Naive thymus-derived CD4-positive, alpha-beta T cell (primary cell): Measurements from ENCODE around the gene TBX19. TPM values are rescaled to one million over a fixed set of nuclear protein-coding genes. Genes with fewer than 3 reads are reported as not detected.

Source experiments
- ATAC-seq: fragments of 150-1000 bp; cut with Tn5 transposase; 2 replicates; pipeline ENCODE4 v1.10.0; 2021; ENCODE audit warnings: mild to moderate bottlenecking, moderate library complexity
- CTCF ChIA-PET: fragments of 350-600 bp; sonication (Branson Sonifier 250); formaldehyde crosslinking; loops from one replicate; lab custom pipeline; 2021; ENCODE audit warnings: antibody characterized with exemption; lab: Charles Lee
- POLR2A ChIA-PET: fragments of 350-600 bp; sonication (Branson Sonifier 250); formaldehyde crosslinking; loops from one replicate; lab custom pipeline; 2021; ENCODE audit warnings: antibody characterized with exemption, inconsistent platforms; lab: Charles Lee
- DNase-seq, 9 donors: peaks; one replicate each; pipeline versions ENCODE4 v3.0.0 to v3.0.0-alpha.2; 2020 to 2022; ENCODE audit warnings: mixed read lengths in 1 of 9
- H3K27ac ChIP-seq: one replicate; pipeline ENCODE4 v1.7.0; 2013; ENCODE audit warnings: mild to moderate bottlenecking, low read depth, low read length, moderate library complexity
- H3K27me3 ChIP-seq, 2 donors: one replicate each; pipeline ENCODE4 v1.7.0; 2013; ENCODE audit warnings: low read length in 2 of 2, mild to moderate bottlenecking in 2 of 2, moderate library complexity in 2 of 2; ENCODE audit not compliant: control insufficient read depth in 2 of 2, insufficient read depth in 2 of 2
- H3K36me3 ChIP-seq, 3 experiments: 1 replicate in 2 of 3; 2 replicates in 1 of 3; pipeline ENCODE4 v1.7.0; 2013; ENCODE audit warnings: low read length in 3 of 3, mild to moderate bottlenecking in 3 of 3, moderate library complexity in 1 of 3; ENCODE audit not compliant: insufficient read depth in 3 of 3, control insufficient read depth in 2 of 3
- H3K4me1 ChIP-seq, 2 donors: one replicate each; pipeline ENCODE4 v1.7.0; 2013; ENCODE audit warnings: low read length in 2 of 2, mild to moderate bottlenecking in 2 of 2, moderate library complexity in 1 of 2; ENCODE audit not compliant: control insufficient read depth in 2 of 2, insufficient read depth in 2 of 2
- H3K4me3 ChIP-seq: 2 replicates; pipeline ENCODE4 v1.7.0; 2013; ENCODE audit warnings: mild to moderate bottlenecking, low read length
- H3K9me3 ChIP-seq, 3 experiments: 1 replicate in 2 of 3; 2 replicates in 1 of 3; pipeline ENCODE4 v1.7.0; 2013; ENCODE audit warnings: low read length in 3 of 3; ENCODE audit not compliant: control insufficient read depth in 2 of 3
- H3K27ac Mint-ChIP-seq, 9 donors: one replicate each; pipeline ENCODE4 v1.8.0; 2020 to 2022; ENCODE audit warnings: mixed read lengths in 9 of 9, mild to moderate bottlenecking in 8 of 9, moderate library complexity in 5 of 9, inconsistent platforms in 2 of 9
- H3K27me3 Mint-ChIP-seq, 5 donors: one replicate each; pipeline ENCODE4 v1.8.0; 2021 to 2022; ENCODE audit warnings: mixed read lengths in 5 of 5, mild to moderate bottlenecking in 1 of 5
- H3K36me3 Mint-ChIP-seq, 5 donors: one replicate each; pipeline ENCODE4 v1.8.0; 2020 to 2022; ENCODE audit warnings: mixed read lengths in 5 of 5, mild to moderate bottlenecking in 3 of 5, inconsistent platforms in 1 of 5
- H3K4me1 Mint-ChIP-seq, 7 donors: one replicate each; pipeline ENCODE4 v1.8.0; 2020 to 2022; ENCODE audit warnings: mixed read lengths in 7 of 7, mild to moderate bottlenecking in 3 of 7, inconsistent platforms in 1 of 7
- H3K4me3 Mint-ChIP-seq, 10 donors: one replicate each; pipeline ENCODE4 v1.8.0; 2020 to 2022; ENCODE audit warnings: mild to moderate bottlenecking in 10 of 10, mixed read lengths in 10 of 10, moderate library complexity in 6 of 10, inconsistent platforms in 2 of 10
- H3K9me3 Mint-ChIP-seq, 11 donors: one replicate each; pipeline ENCODE4 v1.8.0; 2020 to 2022; ENCODE audit warnings: mixed read lengths in 11 of 11, mild to moderate bottlenecking in 4 of 11, inconsistent platforms in 1 of 11, moderate library complexity in 1 of 11
- intact Hi-C, 2 donors: fragments of 100-400 bp; cut with micrococcal nuclease; formaldehyde crosslinking; loops; one replicate each; pipeline ENCODE4 v1.15.1; 2023
- polyA plus RNA-seq, 2 donors: library from polyadenylated mRNA; unstranded; fragments of 300-500 nt; fragmentation: Illumina TruSeq; gene quantifications; one replicate each; pipeline ENCODE4 v1.2.3, GENCODE V29; 2021
- total RNA-seq, 6 experiments: library from RNA in 5 of 6; stranded (reverse) in 5 of 6; gene quantifications; 1 replicate in 5 of 6; 2 replicates in 1 of 6; pipeline ENCODE4 v1.2.3 and lab custom pipeline; 2021 to 2026

The TBX19 gene
- total and polyA plus RNA-seq, 7 experiments from 2014 or later, result 1.1 to 4.5 (median 2.2) TPM

DNA sequence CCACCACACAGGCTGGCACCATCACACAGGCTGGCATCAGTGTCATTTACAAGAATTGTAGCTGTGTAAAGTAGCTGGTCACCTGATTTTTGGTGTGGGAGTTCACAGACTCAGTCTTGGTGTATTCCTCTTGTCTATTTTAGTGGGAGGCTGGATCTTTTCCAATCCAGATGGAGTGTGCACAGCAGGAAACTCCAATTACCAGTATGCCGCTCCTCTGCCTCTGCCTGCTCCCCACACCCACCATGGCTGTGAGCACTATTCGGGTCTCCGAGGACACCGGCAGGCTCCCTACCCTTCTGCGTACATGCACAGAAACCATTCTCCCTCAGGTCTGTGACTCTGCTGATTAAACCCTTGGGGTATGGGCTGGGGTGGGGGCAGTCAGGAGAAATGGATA, 24.2 kb downstream of the TBX19 start:
- ATAC-seq, result no peak
- Mint-ChIP-seq H3K27ac (no peak overlapping the region), H3K4me1 (peaks cover 0 to 2% (median 0%) of the 10 kb centered on the region in 7 donors), H3K27me3 (no peaks in the 10 kb centered on the region), H3K4me3 (no peak overlapping the region), H3K9me3 (no peaks in the 10 kb centered on the region), H3K36me3 (peaks cover 5 to 68% (median 22%) of the 10 kb centered on the region in 5 donors)
- ChIA-PET POLR2A (no interaction called here), CTCF (no interaction called here)
- Histone ChIP-seq H3K27me3 (no peaks in the 10 kb centered on the region), H3K9me3 (no peaks in the 10 kb centered on the region), H3K36me3 (no peaks in the 10 kb centered on the region), H3K27ac (no peak overlapping the region), H3K4me1 (no peaks in the 10 kb centered on the region), H3K4me3 (no peak overlapping the region)
- intact Hi-C loops, result no loop called here
- DNase-seq, result no peak

DNA sequence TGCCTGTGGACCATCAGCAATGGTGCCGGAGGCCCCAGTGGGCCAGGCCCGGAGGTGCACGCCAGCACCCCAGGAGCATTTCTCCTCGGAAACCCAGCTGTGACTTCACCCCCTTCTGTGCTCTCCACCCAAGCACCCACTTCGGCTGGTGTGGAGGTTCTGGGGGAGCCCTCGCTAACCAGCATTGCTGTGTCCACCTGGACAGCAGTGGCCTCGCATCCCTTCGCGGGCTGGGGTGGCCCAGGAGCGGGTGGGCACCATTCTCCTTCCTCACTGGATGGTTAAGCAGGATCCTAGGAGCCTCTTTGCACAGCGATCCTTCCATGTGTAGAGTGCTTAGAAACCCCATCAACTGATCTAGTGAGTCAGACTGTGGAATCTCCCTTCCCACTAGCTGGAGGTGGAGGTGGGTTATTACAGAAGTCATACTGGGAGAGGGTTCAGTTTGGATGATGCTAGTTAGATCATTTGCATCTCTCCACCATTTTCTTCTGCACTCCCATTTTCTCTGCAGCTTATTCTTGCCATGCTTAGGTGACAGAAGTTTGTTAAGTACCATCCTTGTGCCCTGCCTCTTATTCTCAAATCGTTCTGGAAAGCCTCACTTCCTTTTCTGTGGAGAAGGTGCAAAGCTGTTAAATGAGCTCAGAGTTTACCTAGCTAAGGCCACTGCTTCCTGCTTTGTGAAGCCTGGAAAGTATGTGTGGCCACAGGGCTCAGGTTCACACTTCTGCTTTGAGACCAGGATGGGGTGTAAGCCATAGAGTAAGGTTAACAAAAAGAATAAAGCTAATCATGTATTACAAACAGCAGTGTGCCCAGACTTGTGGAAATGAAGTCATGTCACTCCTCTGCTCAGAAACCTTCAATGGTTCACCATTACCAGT, 32.3 kb downstream of the TBX19 start:
- H3K4me1 ChIP-seq, result no peaks in the 10 kb centered on the region
- Mint-ChIP-seq H3K9me3 (peaks cover 0 to 6% (median 0%) of the 10 kb centered on the region in 11 donors), H3K4me1 (peaks cover 0 to 23% (median 0%) of the 10 kb centered on the region in 7 donors), H3K27me3 (no peaks in the 10 kb centered on the region), H3K27ac (no peak overlapping the region), H3K36me3 (peaks cover 4 to 57% (median 33%) of the 10 kb centered on the region in 5 donors), H3K4me3 (no peak overlapping the region)
- H3K27me3 ChIP-seq, result no peaks in the 10 kb centered on the region
- no peak overlapping the region for H3K4me3 ChIP-seq
- peaks cover 0 to 8% (median 0%) of the 10 kb centered on the region in 3 experiments for H3K36me3 ChIP-seq
- H3K9me3 ChIP-seq, result no peaks in the 10 kb centered on the region
- intact Hi-C loops, result no loop called here
- ATAC-seq, result no peak
- ChIA-PET CTCF (no interaction called here), POLR2A (no interaction called here)
- H3K27ac ChIP-seq, result no peak overlapping the region
- DNase-seq, result no peak

GRCh38 chr1:168316142-168316541, 35.5 kb downstream of the TBX19 start:
- Mint-ChIP-seq H3K9me3 (peaks cover 0 to 6% (median 0%) of the 10 kb centered on the region in 11 donors), H3K4me3 (no peak overlapping the region), H3K27me3 (no peaks in the 10 kb centered on the region), H3K36me3 (peaks cover 4 to 44% (median 25%) of the 10 kb centered on the region in 5 donors), H3K4me1 (peaks cover 0 to 32% (median 0%) of the 10 kb centered on the region in 7 donors), H3K27ac (no peak overlapping the region)
- H3K4me3 ChIP-seq, result no peak overlapping the region
- peaks cover 0 to 3% of the 10 kb centered on the region in 2 donors for H3K4me1 ChIP-seq
- DNase-seq (no peak), ATAC-seq (no peak)
- intact Hi-C loops, result no loop called here
- no peaks in the 10 kb centered on the region for H3K27me3 ChIP-seq
- ChIA-PET CTCF (no interaction called here), POLR2A (no interaction called here)
- H3K9me3 ChIP-seq, result no peaks in the 10 kb centered on the region
- H3K27ac ChIP-seq, result no peak overlapping the region
- H3K36me3 ChIP-seq, result peaks cover 0 to 8% (median 0%) of the 10 kb centered on the region in 3 experiments

DNA sequence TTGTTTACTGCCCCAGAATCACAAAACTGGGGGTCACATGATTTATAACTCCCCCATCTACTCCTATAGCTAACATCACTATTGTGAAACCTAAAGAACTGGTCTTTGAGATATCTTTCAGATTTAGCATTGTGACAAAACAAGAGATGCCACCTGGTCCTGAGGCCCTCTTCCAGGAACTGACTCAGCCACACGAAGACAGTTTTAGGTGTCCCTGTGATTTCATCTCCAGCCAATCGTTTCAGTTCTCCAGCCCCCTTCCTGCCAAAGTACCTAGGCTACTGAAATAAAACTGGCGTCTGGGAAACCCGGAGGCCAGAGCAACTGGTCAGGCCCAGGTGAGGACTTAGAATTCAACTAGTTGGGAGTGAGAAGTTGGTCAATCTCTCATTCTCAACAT, 36.6 kb downstream of the TBX19 start:
- peaks cover 0 to 6% (median 0%) of the 10 kb centered on the region in 11 donors for H3K9me3 Mint-ChIP-seq
- no peak overlapping the region for H3K4me3 ChIP-seq
- H3K36me3 Mint-ChIP-seq, result peaks cover 4 to 44% (median 25%) of the 10 kb centered on the region in 5 donors
- no peak overlapping the region for H3K27ac ChIP-seq
- no peaks in the 10 kb centered on the region for H3K27me3 Mint-ChIP-seq
- H3K4me1 Mint-ChIP-seq, result peaks cover 0 to 38% (median 0%) of the 10 kb centered on the region in 7 donors
- peaks cover 0 to 3% of the 10 kb centered on the region in 2 donors for H3K4me1 ChIP-seq
- H3K36me3 ChIP-seq, result peaks cover 0 to 7% (median 0%) of the 10 kb centered on the region in 3 experiments
- ATAC-seq (no peak), DNase-seq (no peak)
- no peaks in the 10 kb centered on the region for H3K9me3 ChIP-seq
- CTCF ChIA-PET, result interaction anchor here (0.7 kb wide), 1 partner anchor 77 kb away, joined by 3 read pairs; no protein-coding TSS in a partner anchor
- POLR2A ChIA-PET, result no interaction called here
- H3K27me3 ChIP-seq, result no peaks in the 10 kb centered on the region
- H3K27ac Mint-ChIP-seq, result no peak overlapping the region
- intact Hi-C loops, result no loop called here
- H3K4me3 Mint-ChIP-seq, result no peak overlapping the region

DNA sequence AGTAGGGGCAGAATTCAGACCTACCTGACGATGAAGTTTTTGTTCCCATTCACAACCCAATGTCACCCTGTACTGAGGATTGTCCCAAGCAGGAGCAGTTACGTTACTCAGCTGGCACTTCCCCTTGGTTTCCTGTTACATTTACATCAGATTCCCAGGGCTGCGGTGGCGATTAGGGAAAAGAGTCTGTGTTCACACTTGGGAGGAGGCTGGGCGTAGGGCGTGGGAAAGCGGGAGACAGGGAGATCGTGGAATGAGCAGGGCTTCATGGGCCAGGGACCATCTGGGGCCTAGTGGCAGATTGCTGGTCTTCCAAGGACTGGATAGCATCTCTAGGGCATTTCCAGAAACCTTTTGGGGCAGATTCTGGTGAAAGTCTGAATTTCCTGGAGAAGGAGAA, 39.0 kb downstream of the TBX19 start:
- Histone ChIP-seq H3K36me3 (no peaks in the 10 kb centered on the region), H3K27me3 (no peaks in the 10 kb centered on the region), H3K4me1 (peaks cover 0 to 3% of the 10 kb centered on the region in 2 donors), H3K4me3 (no peak overlapping the region), H3K9me3 (no peaks in the 10 kb centered on the region), H3K27ac (no peak overlapping the region)
- intact Hi-C loops, result no loop called here
- Mint-ChIP-seq H3K36me3 (peaks cover 0 to 32% (median 17%) of the 10 kb centered on the region in 5 donors), H3K4me3 (no peak overlapping the region), H3K27ac (no peak overlapping the region), H3K4me1 (peaks cover 0 to 28% (median 0%) of the 10 kb centered on the region in 7 donors), H3K9me3 (peaks cover 0 to 7% (median under 1%) of the 10 kb centered on the region in 11 donors), H3K27me3 (no peaks in the 10 kb centered on the region)
- ATAC-seq, result no peak
- CTCF ChIA-PET, result no interaction called here
- POLR2A ChIA-PET, result no interaction called here
- DNase-seq, result no peak

- CTCF ChIA-PET, result no interaction called here
- POLR2A ChIA-PET, result no interaction called here
- peaks cover 0 to 33% (median 22%) of the 10 kb centered on the region in 5 donors for H3K36me3 Mint-ChIP-seq
- ATAC-seq (no peak), DNase-seq (no peak)
- Histone ChIP-seq H3K4me3 (no peak overlapping the region), H3K27me3 (no peaks in the 10 kb centered on the region), H3K36me3 (no peaks in the 10 kb centered on the region), H3K4me1 (peaks cover 0 to 3% of the 10 kb centered on the region in 2 donors), H3K27ac (no peak overlapping the region), H3K9me3 (no peaks in the 10 kb centered on the region)
- H3K27ac Mint-ChIP-seq, result no peak overlapping the region
- no peak overlapping the region for H3K4me3 Mint-ChIP-seq
- intact Hi-C loops, result no loop called here
- no peaks in the 10 kb centered on the region for H3K27me3 Mint-ChIP-seq
- peaks cover 0 to 9% (median 3%) of the 10 kb centered on the region in 11 donors for H3K9me3 Mint-ChIP-seq
- peaks cover 0 to 28% (median 0%) of the 10 kb centered on the region in 7 donors for H3K4me1 Mint-ChIP-seq
Measured at GRCh38 chr1:168320149-168320548, 39.5 kb downstream of the TBX19 start.
